Mesothelial cell of epicardium (in vitro differentiated cells): ENCODE results near the gene DEAF1. TPM values are rescaled to one million over a fixed set of nuclear protein-coding genes. Genes with fewer than 3 reads are reported as not detected.

Source experiments
- DNase-seq, 2 experiments: peaks; one replicate each; pipeline ENCODE4 v3.0.0; 2021; ENCODE audit warnings: low spot score in 2 of 2; ENCODE audit not compliant: unreplicated experiment in 2 of 2
- H3K27ac Mint-ChIP-seq: 2 replicates; pipeline ENCODE4 v1.8.0; 2021; ENCODE audit warnings: mixed read lengths
- H3K27me3 Mint-ChIP-seq: 2 replicates; pipeline ENCODE4 v1.8.0; 2021; ENCODE audit warnings: low read depth, mixed read lengths
- H3K36me3 Mint-ChIP-seq: 2 replicates; pipeline ENCODE4 v1.8.0; 2021; ENCODE audit warnings: mixed read lengths
- H3K4me1 Mint-ChIP-seq: 2 replicates; pipeline ENCODE4 v1.8.0; 2021; ENCODE audit warnings: mixed read lengths
- H3K4me3 Mint-ChIP-seq: 2 replicates; pipeline ENCODE4 v1.8.0; 2021; ENCODE audit warnings: mild to moderate bottlenecking, moderate library complexity, mixed read lengths
- H3K9me3 Mint-ChIP-seq: 2 replicates; pipeline ENCODE4 v1.8.0; 2021; ENCODE audit warnings: mixed read lengths
- CTCF ChIP-seq: fragments of 200-600 bp; sonication (generic); IDR thresholded peaks from one replicate; pipeline ENCODE4 v1.5.0; 2021; ENCODE audit warnings: antibody characterized with exemption; ENCODE audit not compliant: unreplicated experiment
- total RNA-seq: library from RNA; stranded (reverse); gene quantifications from 3 replicates; pipeline ENCODE4 v1.2.1, GENCODE V29; 2021

DEAF1 gene
- total RNA-seq, 1 donor from 2014 or later, result 64.0 TPM

- no peak for DNase-seq
- TF ChIP-seq CTCF, result no peak
- Mint-ChIP-seq H3K4me1 (peaks cover 5% of the 10 kb centered on the region), H3K27ac (peak overlapping the region; percentile 59), H3K9me3 (no peaks in the 10 kb centered on the region), H3K36me3 (peaks cover 30% of the 10 kb centered on the region), H3K27me3 (no peaks in the 10 kb centered on the region), H3K4me3 (no peak overlapping the region)
These were observed 88.8 kb downstream of the DEAF1 start for GRCh38 chr11:606245-606644.

GRCh38 chr11:605286-606129 lies 89.5 kb downstream of the DEAF1 start:
- no peak for TF ChIP-seq CTCF
- H3K36me3 Mint-ChIP-seq, result peaks cover 28% of the 10 kb centered on the region
- no peak for DNase-seq

GRCh38 chr11:603154-603553 lies 91.9 kb downstream of the DEAF1 start:
- Mint-ChIP-seq H3K4me3 (no peak overlapping the region), H3K36me3 (peaks cover 34% of the 10 kb centered on the region), H3K4me1 (peaks cover 5% of the 10 kb centered on the region), H3K27me3 (no peaks in the 10 kb centered on the region), H3K9me3 (no peaks in the 10 kb centered on the region), H3K27ac (no peak overlapping the region)
- TF ChIP-seq CTCF, result no peak
- DNase-seq, result no peak

More at GRCh38 chr11:605286-606129, 89.5 kb downstream of the DEAF1 start:
- Mint-ChIP-seq H3K27ac (no peak overlapping the region), H3K4me3 (no peak overlapping the region), H3K9me3 (no peaks in the 10 kb centered on the region), H3K27me3 (no peaks in the 10 kb centered on the region), H3K4me1 (peaks cover 5% of the 10 kb centered on the region)

- peaks cover 36% of the 10 kb centered on the region for H3K36me3 Mint-ChIP-seq
- H3K27me3 Mint-ChIP-seq, result no peaks in the 10 kb centered on the region
- H3K4me3 Mint-ChIP-seq, result no peak overlapping the region
- TF ChIP-seq CTCF, result no peak
- H3K27ac Mint-ChIP-seq, result no peak overlapping the region
- peaks cover 3% of the 10 kb centered on the region for H3K4me1 Mint-ChIP-seq
- DNase-seq, result no peak
- no peaks in the 10 kb centered on the region for H3K9me3 Mint-ChIP-seq
These were observed 93.3 kb downstream of the DEAF1 start for GRCh38 chr11:601573-602245.

GRCh38 chr11:598005-598680 lies 96.9 kb downstream of the DEAF1 start:
- no peak for TF ChIP-seq CTCF
- H3K27me3 Mint-ChIP-seq, result no peaks in the 10 kb centered on the region
- H3K36me3 Mint-ChIP-seq, result peaks cover 32% of the 10 kb centered on the region
- H3K4me3 Mint-ChIP-seq, result no peak overlapping the region
- DNase-seq, result no peak
- no peaks in the 10 kb centered on the region for H3K4me1 Mint-ChIP-seq
- H3K27ac Mint-ChIP-seq, result no peak overlapping the region
- no peaks in the 10 kb centered on the region for H3K9me3 Mint-ChIP-seq
